T-cell (primary cell): Measurements from ENCODE around the gene RAB10. TPM values are rescaled to one million over a fixed set of nuclear protein-coding genes. Genes with fewer than 3 reads are reported as not detected.

Source experiments
- ATAC-seq, 4 experiments: fragments of 200-7000 bp in 3 of 4; fragments of 150-1000 bp in 1 of 4; cut with Tn5 transposase; replicated peaks in 1 of 4; 1 replicate in 3 of 4; 2 replicates in 1 of 4; pipeline ENCODE4 v1.10.0; 2021; ENCODE audit warnings: moderate library complexity in 3 of 4, mild to moderate bottlenecking in 2 of 4, moderate number of reproducible peaks in 1 of 4
- CTCF ChIA-PET, 2 donors: fragments of 300-600 bp; sonication (Branson Sonifier 250); formaldehyde crosslinking; loops; one replicate each; lab custom pipeline; 2022; ENCODE audit warnings: antibody characterized with exemption in 2 of 2; lab: Charles Lee
- POLR2A ChIA-PET, 2 donors: fragments of 300-600 bp; sonication (Branson Sonifier 250); formaldehyde crosslinking; loops; one replicate each; lab custom pipeline; 2022; ENCODE audit warnings: antibody characterized with exemption in 2 of 2; lab: Charles Lee
- DNase-seq, 35 experiments: peaks; one replicate each; pipeline versions ENCODE4 v3.0.0 to v3.0.0-alpha.2; 2013 to 2023
- H3K27ac ChIP-seq: one replicate; pipeline ENCODE4 v1.5.1; 2013; ENCODE audit warnings: low read length
- H3K27me3 ChIP-seq, 2 experiments: replicated peaks in 1 of 2; 1 replicate in 1 of 2; 2 replicates in 1 of 2; pipeline versions ENCODE4 v1.6.1 to v1.7.0; 2013; ENCODE audit warnings: low read length in 1 of 2, mixed read lengths in 1 of 2; ENCODE audit not compliant: control insufficient read depth in 2 of 2, insufficient read depth in 2 of 2; ENCODE audit errors: extremely low read depth in 1 of 2
- H3K36me3 ChIP-seq, 2 donors: 1 replicate in 1 of 2; 2 replicates in 1 of 2; pipeline versions ENCODE4 v1.6.1 to v1.7.0; 2013; ENCODE audit warnings: low read length in 1 of 2; ENCODE audit not compliant: control insufficient read depth in 2 of 2, insufficient read depth in 1 of 2; ENCODE audit errors: extremely low read depth in 1 of 2
- H3K4me1 ChIP-seq, 2 experiments: 1 replicate in 1 of 2; 2 replicates in 1 of 2; pipeline versions ENCODE4 v1.6.1 to v1.7.0; 2013; ENCODE audit warnings: low read length in 2 of 2, mixed read lengths in 1 of 2; ENCODE audit not compliant: insufficient read depth in 2 of 2, control insufficient read depth in 1 of 2; ENCODE audit errors: extremely low read depth in 1 of 2
- H3K4me3 ChIP-seq, 2 donors: 1 replicate in 1 of 2; 2 replicates in 1 of 2; pipeline versions ENCODE4 v1.5.1 to v1.7.0; 2013; ENCODE audit warnings: mild to moderate bottlenecking in 2 of 2, low read length in 1 of 2, moderate library complexity in 1 of 2; ENCODE audit not compliant: control insufficient read depth in 1 of 2; ENCODE audit errors: extremely low read depth in 1 of 2
- H3K9me3 ChIP-seq: 2 replicates; pipeline ENCODE4 v1.7.0; 2013
- H3K27ac Mint-ChIP-seq, 2 donors: one replicate each; pipeline ENCODE4 v1.8.0; 2020 to 2021; ENCODE audit warnings: mild to moderate bottlenecking in 2 of 2, mixed read lengths in 2 of 2
- H3K27me3 Mint-ChIP-seq, 2 donors: one replicate each; pipeline ENCODE4 v1.8.0; 2021 to 2022; ENCODE audit warnings: mixed read lengths in 2 of 2
- H3K36me3 Mint-ChIP-seq: one replicate; pipeline ENCODE4 v1.8.0; 2021; ENCODE audit warnings: mixed read lengths
- H3K4me1 Mint-ChIP-seq, 3 donors: one replicate each; pipeline ENCODE4 v1.8.0; 2020 to 2022; ENCODE audit warnings: mixed read lengths in 3 of 3, mild to moderate bottlenecking in 1 of 3
- H3K4me3 Mint-ChIP-seq, 3 donors: one replicate each; pipeline ENCODE4 v1.8.0; 2020 to 2022; ENCODE audit warnings: mild to moderate bottlenecking in 3 of 3, mixed read lengths in 3 of 3, moderate library complexity in 3 of 3
- H3K9me3 Mint-ChIP-seq, 3 donors: one replicate each; pipeline ENCODE4 v1.8.0; 2020 to 2022; ENCODE audit warnings: mixed read lengths in 3 of 3
- WGBS: methylation state at CpG from one replicate; pipeline ENCODE4 v1.1.5; 2013; ENCODE audit warnings: missing lambda C conversion rate; ENCODE audit not compliant: insufficient coverage; 5-methylcytosine and 5-hydroxymethylcytosine counted together
- total RNA-seq, 35 experiments: library from RNA in 6 of 35; stranded (reverse) in 6 of 35; fragments of 120-200 nt in 1 of 35; gene quantifications; one replicate each; pipeline versions ENCODE4 v1.2.1 to v1.2.4 and lab custom pipeline; 2013 to 2026

RAB10 gene
- total RNA-seq, 5 donors from 2014 or later (not counting 1 experiment from before 2014, with no cell fraction given) = 35.0 to 78.7 (median 71.2) TPM

- no peak for DNase-seq
- H3K9me3 Mint-ChIP-seq = no peaks in the 10 kb centered on the region
- Histone ChIP-seq H3K36me3 (peaks cover 0 to 3% of the 10 kb centered on the region in 2 donors), H3K4me1 (peaks cover 0 to 21% of the 10 kb centered on the region in 2 experiments), H3K27ac (no peak overlapping the region), H3K4me3 (no peak overlapping the region), H3K9me3 (no peaks in the 10 kb centered on the region), H3K27me3 (peaks cover 9 to 49% of the 10 kb centered on the region in 2 experiments)
- no peak for ATAC-seq
- H3K4me3 Mint-ChIP-seq = peak overlapping the region in 2 of 3 donors; percentile 50 to 88
- no peak overlapping the region for H3K27ac Mint-ChIP-seq
- H3K27me3 Mint-ChIP-seq = peaks cover 30 to 31% of the 10 kb centered on the region in 2 donors
- POLR2A ChIA-PET = interaction anchor here in 1 of 2 donors (0.6 kb wide), 1 partner anchor 374 kb away, joined by 4 read pairs; no protein-coding TSS in a partner anchor
- no peaks in the 10 kb centered on the region for H3K36me3 Mint-ChIP-seq
- peaks cover 11 to 16% (median 14%) of the 10 kb centered on the region in 3 donors for H3K4me1 Mint-ChIP-seq
- WGBS = 100% methylated on average over 5 of the region's 9 CpGs
- CTCF ChIA-PET = no interaction called here
Measured at GRCh38 chr2:26170795-26171194, 136.9 kb downstream of the RAB10 start.

- WGBS = 24% methylated on average over 35 of the region's 56 CpGs
- H3K9me3 Mint-ChIP-seq = no peaks in the 10 kb centered on the region
- Histone ChIP-seq H3K4me3 (no peak overlapping the region), H3K9me3 (no peaks in the 10 kb centered on the region), H3K36me3 (peaks cover 0 to 9% of the 10 kb centered on the region in 2 donors), H3K4me1 (peaks cover 0 to 21% of the 10 kb centered on the region in 2 experiments), H3K27ac (no peak overlapping the region), H3K27me3 (peaks cover 11 to 62% of the 10 kb centered on the region in 2 experiments)
- ATAC-seq (peak in 3 of 4 experiments; percentile 19 to 24 (median 20)), DNase-seq (no peak)
- H3K27me3 Mint-ChIP-seq = peaks cover 34 to 44% of the 10 kb centered on the region in 2 donors
- ChIA-PET CTCF (interaction anchor here in 1 of 2 donors (0.6 kb wide), 1 partner anchor 1288 kb away, joined by 7 read pairs; no protein-coding TSS in a partner anchor), POLR2A (interaction anchor here in 1 of 2 donors (0.5 kb wide), 1 partner anchor 35 kb away, joined by 9 read pairs; no protein-coding TSS in a partner anchor)
- H3K27ac Mint-ChIP-seq = no peak overlapping the region
- H3K4me3 Mint-ChIP-seq = peak overlapping the region; percentile 75 to 88 (median 81)
- H3K36me3 Mint-ChIP-seq = no peaks in the 10 kb centered on the region
- peaks cover 11 to 16% (median 14%) of the 10 kb centered on the region in 3 donors for H3K4me1 Mint-ChIP-seq
Measured at GRCh38 chr2:26172189-26172870, 138.4 kb downstream of the RAB10 start.

- peaks cover 11 to 16% (median 14%) of the 10 kb centered on the region in 3 donors for H3K4me1 Mint-ChIP-seq
- POLR2A ChIA-PET = no interaction called here
- Histone ChIP-seq H3K27ac (no peak within 1 kb of the TSS), H3K4me1 (peaks cover 0 to 21% of the 10 kb centered on the region in 2 experiments), H3K36me3 (peaks cover 0 to 9% of the 10 kb centered on the region in 2 donors), H3K4me3 (peak within 1 kb of the TSS; percentile 28 to 66), H3K9me3 (no peaks in the 10 kb centered on the region), H3K27me3 (peaks cover 11 to 69% of the 10 kb centered on the region in 2 experiments)
- under 1% methylated on average over 74 of the region's 102 CpGs for whole genome bisulfite sequencing
- DNase-seq (no peak), ATAC-seq (peak in 3 of 4 experiments; percentile 34 to 44 (median 41))
- no peak within 1 kb of the TSS for H3K27ac Mint-ChIP-seq
- peak within 1 kb of the TSS; percentile 75 to 88 (median 81) for H3K4me3 Mint-ChIP-seq
- CTCF ChIA-PET = interaction anchor here (0.6 kb wide), 2 partner anchors 565 to 1289 kb away, joined by 4 to 7 read pairs; no protein-coding TSS in a partner anchor
- H3K9me3 Mint-ChIP-seq = no peaks in the 10 kb centered on the region
- peaks cover 34 to 46% of the 10 kb centered on the region in 2 donors for H3K27me3 Mint-ChIP-seq
- no peaks in the 10 kb centered on the region for H3K36me3 Mint-ChIP-seq
Measured at GRCh38 chr2:26172871-26173775, 139.2 kb downstream of the RAB10 start, which contains the start of gene GAREM2. Gene GAREM2 (plus strand): TSS chr2:26173088. CDS start chr2:26173221, 133 bp downstream.

- H3K4me3 ChIP-seq = peak overlapping the region in 1 of 2 donors; percentile 15
- Mint-ChIP-seq H3K9me3 (no peaks in the 10 kb centered on the region), H3K4me1 (peaks cover 11 to 18% (median 16%) of the 10 kb centered on the region in 3 donors), H3K27ac (no peak overlapping the region), H3K27me3 (peaks cover 34 to 46% of the 10 kb centered on the region in 2 donors), H3K4me3 (peak overlapping the region; percentile 67 to 73 (median 71)), H3K36me3 (no peaks in the 10 kb centered on the region)
- POLR2A ChIA-PET = no interaction called here
- DNase-seq (no peak), ATAC-seq (no peak)
- CTCF ChIA-PET = no interaction called here
- H3K36me3 ChIP-seq = peaks cover 0 to 9% of the 10 kb centered on the region in 2 donors
- no peaks in the 10 kb centered on the region for H3K9me3 ChIP-seq
- peaks cover 11 to 77% of the 10 kb centered on the region in 2 experiments for H3K27me3 ChIP-seq
- no peak overlapping the region for H3K27ac ChIP-seq
- H3K4me1 ChIP-seq = peaks cover 0 to 26% of the 10 kb centered on the region in 2 experiments
- WGBS = 39% methylated on average over 26 of the region's 46 CpGs
Measured at GRCh38 chr2:26173776-26174482, 140.0 kb downstream of the RAB10 start.

- Mint-ChIP-seq H3K4me1 (peaks cover 17 to 24% (median 20%) of the 10 kb centered on the region in 3 donors), H3K4me3 (peak overlapping the region; percentile 67 to 73 (median 71)), H3K27me3 (peaks cover 33 to 50% of the 10 kb centered on the region in 2 donors), H3K27ac (peak overlapping the region in 1 of 2 donors; percentile 28), H3K36me3 (no peaks in the 10 kb centered on the region), H3K9me3 (no peaks in the 10 kb centered on the region)
- H3K9me3 ChIP-seq = no peaks in the 10 kb centered on the region
- DNase-seq (no peak), ATAC-seq (no peak)
- POLR2A ChIA-PET = no interaction called here
- H3K4me3 ChIP-seq = no peak overlapping the region
- H3K36me3 ChIP-seq = peaks cover 0 to 9% of the 10 kb centered on the region in 2 donors
- CTCF ChIA-PET = no interaction called here
- peaks cover 0 to 34% of the 10 kb centered on the region in 2 experiments for H3K4me1 ChIP-seq
- no peak overlapping the region for H3K27ac ChIP-seq
- H3K27me3 ChIP-seq = peaks cover 11 to 85% of the 10 kb centered on the region in 2 experiments
- WGBS = 80% methylated on average over 1 of the region's 10 CpGs
Measured at GRCh38 chr2:26174691-26175465, 141.0 kb downstream of the RAB10 start.
